ENCODE data around the gene SPAG6. TPM values are rescaled to one million over a fixed set of nuclear protein-coding genes. Genes with fewer than 3 reads are reported as not detected.

The SPAG6 gene
- total RNA-seq, 4 donors from 2014 or later: 0.64 to 0.75 TPM; not detected in 2

DNA sequence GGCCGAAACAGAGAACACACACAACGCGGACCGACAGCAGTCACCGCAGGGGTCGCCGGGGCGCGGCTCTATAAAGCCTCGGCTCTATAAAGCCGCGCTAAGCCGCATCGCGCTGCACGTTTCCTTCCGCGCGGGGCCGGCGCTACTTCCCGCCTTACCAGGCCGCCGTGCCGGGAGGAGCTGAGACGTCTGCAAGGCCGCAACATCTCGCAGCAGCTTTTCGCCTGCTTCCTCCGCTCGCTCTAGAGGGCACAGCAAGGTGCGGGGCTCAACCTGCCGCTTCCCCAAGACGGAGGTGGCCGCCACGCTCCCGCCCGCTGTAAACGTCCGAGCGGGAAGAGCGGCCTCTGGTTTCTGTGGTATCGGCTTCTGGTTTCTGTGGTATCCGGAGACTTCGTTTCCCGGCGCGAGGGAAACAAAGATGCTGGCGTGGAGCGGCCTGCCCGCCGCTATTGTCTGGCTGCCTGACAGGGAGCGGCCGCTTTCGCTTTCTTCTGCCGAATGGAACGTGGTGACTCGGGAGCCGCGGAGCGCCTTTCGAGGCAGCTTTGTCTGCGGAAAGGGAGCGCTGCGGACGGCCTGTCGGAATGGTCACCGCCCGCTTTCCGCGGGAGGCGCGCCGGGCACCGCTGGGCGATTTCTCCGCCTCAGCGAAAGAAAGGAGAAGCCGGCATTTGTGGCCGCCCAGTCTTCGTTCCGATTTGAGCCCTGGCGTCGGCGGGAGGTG is 91.8 kb downstream of the SPAG6 start:
- WGBS, 2 donors: 0 to 1% methylated on average over 46 to 62 of the region's 85 CpGs
- intact Hi-C loops (cut with DNase I; ENCODE audit: low total_unique reads): no loop called here
- H3K4me3 ChIP-seq (ENCODE audit: low read depth, poor library complexity, severe bottlenecking): peak overlapping the region; percentile 78
- DNase-seq (ENCODE audit: low spot score in 2 of 2): peak; percentile 83 to 98
- TF ChIP-seq, protein P1, sequence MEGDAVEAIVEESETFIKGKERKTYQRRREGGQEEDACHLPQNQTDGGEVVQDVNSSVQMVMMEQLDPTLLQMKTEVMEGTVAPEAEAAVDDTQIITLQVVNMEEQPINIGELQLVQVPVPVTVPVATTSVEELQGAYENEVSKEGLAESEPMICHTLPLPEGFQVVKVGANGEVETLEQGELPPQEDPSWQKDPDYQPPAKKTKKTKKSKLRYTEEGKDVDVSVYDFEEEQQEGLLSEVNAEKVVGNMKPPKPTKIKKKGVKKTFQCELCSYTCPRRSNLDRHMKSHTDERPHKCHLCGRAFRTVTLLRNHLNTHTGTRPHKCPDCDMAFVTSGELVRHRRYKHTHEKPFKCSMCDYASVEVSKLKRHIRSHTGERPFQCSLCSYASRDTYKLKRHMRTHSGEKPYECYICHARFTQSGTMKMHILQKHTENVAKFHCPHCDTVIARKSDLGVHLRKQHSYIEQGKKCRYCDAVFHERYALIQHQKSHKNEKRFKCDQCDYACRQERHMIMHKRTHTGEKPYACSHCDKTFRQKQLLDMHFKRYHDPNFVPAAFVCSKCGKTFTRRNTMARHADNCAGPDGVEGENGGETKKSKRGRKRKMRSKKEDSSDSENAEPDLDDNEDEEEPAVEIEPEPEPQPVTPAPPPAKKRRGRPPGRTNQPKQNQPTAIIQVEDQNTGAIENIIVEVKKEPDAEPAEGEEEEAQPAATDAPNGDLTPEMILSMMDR (IDR thresholded peaks at IDR 0.05): no peak
- TF ChIP-seq POLR2A (IDR thresholded peaks at IDR 0.05): peak in 1 of 2 donors; percentile 72

DNA sequence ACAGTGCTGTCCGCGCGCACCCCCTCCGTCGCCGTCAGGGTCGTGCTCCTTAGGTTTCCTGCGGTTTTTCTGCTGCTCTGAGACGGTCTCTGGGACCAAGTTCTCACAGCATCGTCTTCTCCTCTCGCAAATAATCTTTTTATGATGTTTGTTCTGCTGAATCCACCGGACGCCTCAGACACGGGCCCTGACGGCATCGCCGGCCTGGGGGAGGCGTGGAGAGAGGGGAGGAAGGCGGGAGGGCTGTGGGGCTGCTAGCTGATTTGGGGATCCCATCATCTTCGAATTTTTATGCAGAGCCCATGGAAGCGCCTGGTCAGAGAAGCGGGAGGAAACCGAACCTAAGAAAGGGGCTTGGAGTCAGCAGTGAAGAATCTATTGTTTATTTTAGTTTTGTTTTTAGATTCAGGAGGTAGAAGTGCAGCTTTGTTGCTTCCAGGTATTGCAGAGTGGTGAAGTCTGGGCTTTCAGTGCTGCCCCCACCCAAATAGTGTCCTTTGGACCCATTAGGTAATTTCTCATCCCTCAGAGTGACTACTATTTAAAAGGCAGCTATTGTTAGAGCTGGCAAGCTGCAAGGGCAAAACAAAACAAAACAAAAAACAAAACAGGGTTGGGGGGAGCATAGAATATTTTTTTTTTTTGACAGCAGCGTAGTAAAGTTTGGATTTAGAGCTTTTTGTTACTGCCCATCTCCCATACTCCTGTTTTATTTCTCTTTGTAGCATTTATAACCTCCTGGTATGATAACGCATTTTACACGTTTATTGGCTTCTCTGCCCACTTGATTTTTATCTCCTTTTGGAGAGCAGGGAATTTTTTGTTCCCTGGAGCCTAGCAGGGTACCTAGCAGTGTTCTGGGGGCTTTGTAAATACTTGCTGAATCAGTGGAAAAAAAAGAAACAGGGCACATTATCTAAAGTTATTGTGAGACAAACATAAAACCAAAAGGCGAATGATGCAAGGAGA is 92.6 kb downstream of the SPAG6 start:
- peak overlapping the region; percentile 78 for H3K4me3 ChIP-seq (ENCODE audit: low read depth, poor library complexity, severe bottlenecking)
- no peak for TF ChIP-seq POLR2A (IDR thresholded peaks at IDR 0.05)
- TF ChIP-seq, protein P1 (IDR thresholded peaks at IDR 0.05): no peak
- intact Hi-C loops (cut with DNase I; ENCODE audit: low total_unique reads): no loop called here
- WGBS, 2 donors: 8 to 9% methylated on average over 27 of the region's 27 CpGs
- peak in 1 of 2 donors; percentile 92 for DNase-seq (ENCODE audit: low spot score in 2 of 2)

DNA sequence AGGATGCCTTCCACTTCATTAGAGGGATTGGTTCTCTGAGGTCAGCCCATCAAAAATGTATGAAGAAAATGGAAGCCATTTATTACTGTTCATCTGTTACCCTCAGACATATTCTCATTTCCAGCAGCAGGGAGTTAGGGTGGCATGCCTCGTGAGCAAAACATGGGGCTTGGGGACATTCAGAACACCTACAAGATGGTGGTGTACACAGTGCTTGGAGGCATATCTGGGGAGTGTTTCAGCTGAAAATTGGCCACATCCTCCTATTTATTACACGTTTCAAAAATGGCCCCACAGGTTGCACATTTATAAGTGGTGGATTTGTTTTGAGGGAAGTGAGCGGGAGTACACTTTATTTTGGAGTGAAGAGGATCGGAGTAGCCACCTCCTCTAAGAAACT is 93.4 kb downstream of the SPAG6 start:
- DNase-seq (ENCODE audit: low spot score in 2 of 2): no peak
- no peak overlapping the region for H3K4me3 ChIP-seq (ENCODE audit: low read depth, poor library complexity, severe bottlenecking)
- intact Hi-C loops (cut with DNase I; ENCODE audit: low total_unique reads): no loop called here
- no peak for TF ChIP-seq POLR2A (IDR thresholded peaks at IDR 0.05)
- WGBS, 2 donors: 79 to 88% methylated on average over 4 of the region's 4 CpGs

DNA sequence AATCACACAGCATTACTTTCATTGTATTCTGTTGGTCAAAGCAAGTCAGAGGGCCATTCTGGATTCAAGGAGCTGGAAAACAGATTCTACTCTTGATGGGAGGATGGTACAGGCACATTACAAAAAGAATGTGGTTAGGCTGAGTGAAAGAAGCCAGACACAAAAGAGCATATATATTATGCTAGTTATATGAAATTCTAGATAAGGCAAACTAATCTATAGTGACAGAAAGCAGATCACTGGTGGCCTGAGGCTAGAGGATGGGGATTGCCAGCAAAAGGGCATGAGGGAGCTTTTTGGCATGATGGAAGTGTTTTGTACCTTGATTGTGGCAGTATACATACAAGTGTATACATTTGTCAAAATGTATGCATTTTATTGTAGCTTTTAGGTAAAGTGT is 96.8 kb downstream of the SPAG6 start:
- no peak overlapping the region for H3K4me3 ChIP-seq (ENCODE audit: low read depth, poor library complexity, severe bottlenecking)
- TF ChIP-seq, protein P1 (IDR thresholded peaks at IDR 0.05): no peak
- no peak for TF ChIP-seq POLR2A (IDR thresholded peaks at IDR 0.05)
- no peak for DNase-seq (ENCODE audit: low spot score in 2 of 2)
- intact Hi-C loops (cut with DNase I; ENCODE audit: low total_unique reads): no loop called here

DNA sequence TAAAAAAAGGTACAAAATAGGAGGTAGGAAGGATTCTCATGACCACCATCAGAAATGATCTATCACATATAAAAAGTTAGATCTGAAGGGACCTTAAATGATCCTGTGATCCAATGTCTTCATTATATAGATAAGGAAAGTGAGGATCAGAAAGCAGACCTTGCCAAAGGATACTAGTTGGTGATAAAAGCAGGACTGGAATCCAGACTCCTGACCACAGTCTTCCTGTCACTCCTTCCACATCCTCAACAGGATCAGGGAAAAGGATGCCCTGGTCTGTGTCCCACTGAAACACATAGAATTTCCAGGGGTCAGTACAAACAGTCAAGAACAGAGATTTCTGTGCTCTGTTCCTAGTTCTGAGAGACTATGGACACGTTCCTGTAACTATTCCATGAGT is 97.2 kb downstream of the SPAG6 start:
- intact Hi-C loops (cut with DNase I; ENCODE audit: low total_unique reads): no loop called here
- WGBS, 2 donors: 73 to 74% methylated on average over 1 of the region's 1 CpG
- no peak for DNase-seq (ENCODE audit: low spot score in 2 of 2)
- no peak overlapping the region for H3K4me3 ChIP-seq (ENCODE audit: low read depth, poor library complexity, severe bottlenecking)
- TF ChIP-seq, protein P1 (IDR thresholded peaks at IDR 0.05): no peak
- no peak for TF ChIP-seq POLR2A (IDR thresholded peaks at IDR 0.05)
